Right lobe of liver (tissue), 6 donors: ENCODE data around the gene MT1M. TPM values are rescaled to one million over a fixed set of nuclear protein-coding genes. Genes with fewer than 3 reads are reported as not detected.
A peak's percentile ranks its signal among the peaks of the same experiment; 100 is the strongest.

Experiments
- ATAC-seq, 4 donors: fragments of 200-7000 bp; cut with Tn5 transposase; one replicate each; pipeline ENCODE4 v1.9.1; 2020; ENCODE audit warnings: mild to moderate bottlenecking in 4 of 4, moderate library complexity in 4 of 4
- DNase-seq, 3 donors: peaks; one replicate each; pipeline ENCODE4 v3.0.0-alpha.2; 2020
- H3K27ac ChIP-seq, 3 donors: fragments of 200-600 bp; one replicate each; pipeline ENCODE4 v1.8.0; 2022
- H3K27me3 ChIP-seq, 2 donors: fragments of 200-600 bp; one replicate each; pipeline ENCODE4 v1.8.0; 2022
- H3K36me3 ChIP-seq, 4 donors: fragments of 200-600 bp; sonication (generic) in 1 of 4; one replicate each; pipeline versions ENCODE4 v1.5.1 to v1.8.0; 2017 to 2022; ENCODE audit warnings: control low read depth in 1 of 4
- H3K4me1 ChIP-seq, 4 donors: fragments of 200-600 bp; sonication (generic) in 1 of 4; one replicate each; pipeline versions ENCODE4 v1.5.1 to v1.8.0; 2017 to 2022; ENCODE audit warnings: control low read depth in 1 of 4
- H3K4me3 ChIP-seq, 3 donors: fragments of 200-600 bp; one replicate each; pipeline ENCODE4 v1.8.0; 2022
- H3K9me3 ChIP-seq, 4 donors: fragments of 200-600 bp; sonication (generic) in 1 of 4; one replicate each; pipeline versions ENCODE4 v1.5.1 to v1.8.0; 2017 to 2022; ENCODE audit warnings: control low read depth in 1 of 4
- POLR2A ChIP-seq: fragments of 450-650 bp; IDR thresholded peaks from one replicate; pipeline ENCODE4 v1.6.1; 2017; ENCODE audit warnings: antibody characterized with exemption, mild to moderate bottlenecking
- WGBS: methylation state at CpG from one replicate; pipeline ENCODE4 v1.1.6; 2018; ENCODE audit warnings: low coverage, low lambda C conversion rate; ENCODE audit not compliant: insufficient coverage; ENCODE audit errors: missing lambda C conversion rate; 5-methylcytosine and 5-hydroxymethylcytosine counted together
- intact Hi-C, 2 donors: fragments of 100-400 bp; cut with DNase I; formaldehyde crosslinking; loops; one replicate each; pipeline versions ENCODE4 v1.11.2 to v1.14.1; 2022
- total RNA-seq, 6 experiments: library from RNA; depleted of rRNA in 2 of 6; stranded (reverse); fragments of >200 nt in 2 of 6; fragmentation: NEBNext Ultra II Directional in 3 of 6; extraction: Animal tissue kit (Norgen Biotek cat#: 25700) in 3 of 6; gene quantifications; one replicate each; pipeline versions ENCODE4 v1.1.0 to v1.2.4, GENCODE V29; 2016 to 2023
- TF ChIP-seq, protein P1 (sequence below), 4 donors: fragments of 200-600 bp in 3 of 4; fragments of 450-650 bp in 1 of 4; IDR thresholded peaks; one replicate each; pipeline versions ENCODE4 v1.5.1 to v1.8.0; 2016 to 2022; ENCODE audit warnings: antibody characterized with exemption in 4 of 4, mild to moderate bottlenecking in 2 of 4
- donor health status: DM: no; HTN: yes; CAD: no.
- donor health status: DM: no; HTN: no; CAD: no.
- donor health status: DM: no; HTN: no; CAD: no.
- donor health status: DM: no; HTN: yes; CAD: no.
- donor health status: DM: no; HTN: yes; CAD: no.

The MT1M gene
- total RNA-seq, 6 experiments from 2014 or later, result 8.6 to 569 (median 84.5) TPM

DNA sequence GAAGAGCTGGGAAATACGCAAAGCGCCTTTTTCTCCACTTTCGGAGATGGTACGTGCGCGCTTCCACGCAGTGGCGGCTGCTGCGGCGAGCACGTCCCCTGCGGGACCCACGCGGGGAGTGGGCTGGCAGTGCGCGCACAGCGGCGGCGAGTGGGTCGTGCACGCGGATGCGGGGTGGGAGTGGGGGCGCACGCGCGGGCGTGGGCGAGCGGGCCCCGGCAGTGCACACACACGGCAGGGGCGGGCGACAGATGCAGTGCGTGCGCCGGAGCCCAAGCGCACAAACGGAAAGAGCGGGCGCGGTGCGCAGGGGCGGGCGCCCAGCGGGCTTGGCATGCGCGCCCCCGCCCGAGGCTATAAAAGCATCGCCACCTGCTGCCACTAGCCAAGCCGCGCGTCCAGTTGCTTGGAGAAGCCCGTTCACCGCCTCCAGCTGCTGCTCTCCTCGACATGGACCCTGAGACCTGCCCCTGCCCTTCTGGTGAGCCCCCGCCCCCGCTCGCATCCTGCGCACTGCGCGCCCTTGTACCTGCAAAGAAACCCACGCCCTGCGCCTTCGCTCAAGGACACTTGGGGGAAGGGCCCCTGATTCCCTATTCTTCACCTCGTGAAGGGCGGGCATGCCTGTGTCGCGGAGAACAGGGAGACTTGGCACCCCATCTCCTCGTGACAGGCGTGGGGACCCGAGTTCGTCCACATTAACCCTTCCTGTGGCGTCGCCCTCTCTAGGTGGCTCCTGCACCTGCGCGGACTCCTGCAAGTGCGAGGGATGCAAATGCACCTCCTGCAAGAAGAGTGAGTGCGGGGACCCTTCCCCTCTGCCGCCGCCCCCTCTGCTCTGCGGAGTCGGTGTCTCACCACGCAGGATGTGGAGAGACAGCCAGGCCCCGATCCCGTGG is 43.1 kb upstream of the MT1M start, which contains the start of gene MT3:
MT3 (plus strand) TSS at position 388 of the 899 bp plus-strand sequence; CDS start at position 451, 63 bp downstream.
- H3K4me1 ChIP-seq, result peaks cover 0 to 9% (median 0%) of the 10 kb centered on the region in 4 donors
- H3K4me3 ChIP-seq, result peak within 1 kb of the TSS; percentile 18 to 40 (median 20)
- intact Hi-C loops, result loop anchor here in 1 of 2 donors (10.0 kb wide), 1 partner anchor 65 kb away; the partner anchor contains the start of gene BBS2
- DNase-seq (no peak), ATAC-seq (peak; percentile 17 to 38 (median 32))
- no peaks in the 10 kb centered on the region for H3K36me3 ChIP-seq
- no peaks in the 10 kb centered on the region for H3K9me3 ChIP-seq
- TF ChIP-seq POLR2A, result no peak
- TF ChIP-seq, protein P1, sequence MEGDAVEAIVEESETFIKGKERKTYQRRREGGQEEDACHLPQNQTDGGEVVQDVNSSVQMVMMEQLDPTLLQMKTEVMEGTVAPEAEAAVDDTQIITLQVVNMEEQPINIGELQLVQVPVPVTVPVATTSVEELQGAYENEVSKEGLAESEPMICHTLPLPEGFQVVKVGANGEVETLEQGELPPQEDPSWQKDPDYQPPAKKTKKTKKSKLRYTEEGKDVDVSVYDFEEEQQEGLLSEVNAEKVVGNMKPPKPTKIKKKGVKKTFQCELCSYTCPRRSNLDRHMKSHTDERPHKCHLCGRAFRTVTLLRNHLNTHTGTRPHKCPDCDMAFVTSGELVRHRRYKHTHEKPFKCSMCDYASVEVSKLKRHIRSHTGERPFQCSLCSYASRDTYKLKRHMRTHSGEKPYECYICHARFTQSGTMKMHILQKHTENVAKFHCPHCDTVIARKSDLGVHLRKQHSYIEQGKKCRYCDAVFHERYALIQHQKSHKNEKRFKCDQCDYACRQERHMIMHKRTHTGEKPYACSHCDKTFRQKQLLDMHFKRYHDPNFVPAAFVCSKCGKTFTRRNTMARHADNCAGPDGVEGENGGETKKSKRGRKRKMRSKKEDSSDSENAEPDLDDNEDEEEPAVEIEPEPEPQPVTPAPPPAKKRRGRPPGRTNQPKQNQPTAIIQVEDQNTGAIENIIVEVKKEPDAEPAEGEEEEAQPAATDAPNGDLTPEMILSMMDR (IDR thresholded peaks at IDR 0.05), result no peak
- no peak within 1 kb of the TSS for H3K27ac ChIP-seq
- H3K27me3 ChIP-seq, result no peaks in the 10 kb centered on the region
- 18% methylated on average over 33 of the region's 87 CpGs for WGBS

DNA sequence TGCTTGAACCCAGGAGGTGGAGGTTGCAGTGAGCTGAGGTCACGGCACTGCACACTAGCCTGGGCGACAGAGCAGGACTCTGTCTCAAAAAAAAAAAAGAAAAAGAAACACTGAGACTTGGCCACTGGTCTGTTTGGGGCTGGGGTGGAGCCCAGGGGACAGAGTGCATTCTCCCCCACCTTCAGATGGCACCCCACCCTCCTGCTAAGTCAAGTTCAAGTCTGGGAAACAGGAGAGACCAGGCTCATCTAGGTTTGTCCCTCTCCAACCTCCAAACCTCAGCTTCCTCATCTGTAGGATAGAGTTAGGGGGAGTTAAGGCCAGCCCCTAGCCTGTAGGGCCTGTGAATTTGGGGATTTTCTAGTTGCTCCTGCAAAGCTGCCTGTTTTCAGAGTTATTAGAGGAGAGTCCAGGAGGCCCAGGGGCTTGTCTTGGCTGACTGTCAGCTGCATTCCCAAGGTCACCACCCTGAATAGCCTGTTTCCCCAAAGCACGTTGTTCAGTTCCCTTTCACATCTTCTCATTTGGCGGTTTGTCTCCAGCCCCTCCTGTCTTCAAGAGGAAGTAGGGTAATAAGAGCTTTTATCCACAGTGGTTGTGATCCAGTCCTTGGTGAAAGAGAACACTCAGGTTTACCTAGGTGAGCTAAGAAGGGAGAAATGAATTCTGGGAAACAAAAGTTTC is 40.9 kb upstream of the MT1M start:
- no peak for TF ChIP-seq POLR2A
- TF ChIP-seq, protein P1 (IDR thresholded peaks at IDR 0.05), result no peak
- H3K4me3 ChIP-seq, result no peak overlapping the region
- no peaks in the 10 kb centered on the region for H3K9me3 ChIP-seq
- DNase-seq (no peak), ATAC-seq (peak in 2 of 4 donors; percentile 17 to 39)
- no peaks in the 10 kb centered on the region for H3K36me3 ChIP-seq
- H3K27ac ChIP-seq, result no peak overlapping the region
- H3K27me3 ChIP-seq, result no peaks in the 10 kb centered on the region
- WGBS, result 52% methylated on average over 4 of the region's 4 CpGs
- H3K4me1 ChIP-seq, result peaks cover 0 to 9% (median 0%) of the 10 kb centered on the region in 4 donors
- intact Hi-C loops, result loop anchor here in 1 of 2 donors (10.0 kb wide), 1 partner anchor 67 kb away; the partner anchor contains the start of gene BBS2

DNA sequence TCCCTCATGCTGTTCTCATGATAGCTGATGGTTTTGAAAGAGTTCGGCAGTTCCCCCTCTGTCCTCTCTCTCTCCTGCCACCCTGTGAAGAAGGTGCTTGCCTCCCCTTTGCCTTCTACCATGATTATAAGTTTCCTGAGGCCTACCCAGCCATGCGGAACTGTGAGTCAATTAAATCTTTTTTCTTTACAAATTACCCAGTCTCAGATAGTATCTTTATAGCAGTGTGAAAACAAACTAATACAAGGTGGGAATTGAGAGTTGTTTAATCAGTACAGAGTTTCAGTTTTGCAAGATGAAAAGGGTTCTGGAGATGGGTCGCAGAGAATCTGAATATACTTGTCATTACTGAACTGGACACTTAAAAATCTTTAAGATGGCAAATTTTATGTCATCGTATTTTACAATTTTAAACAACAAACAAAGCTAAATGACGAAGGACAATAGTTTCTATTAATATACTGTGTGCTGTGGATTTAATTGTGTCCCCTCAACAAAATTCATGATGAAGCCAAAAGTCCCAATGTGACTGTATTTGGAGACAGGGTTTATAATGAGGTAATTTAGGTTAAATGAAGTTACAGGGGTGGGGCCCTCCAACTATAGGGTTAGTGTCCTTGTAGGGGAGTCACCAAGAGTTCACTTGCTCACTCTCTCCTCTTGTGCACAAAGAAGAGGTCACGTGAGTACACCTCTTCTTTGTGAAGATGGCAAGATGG is 38.7 kb upstream of the MT1M start:
- H3K36me3 ChIP-seq, result no peaks in the 10 kb centered on the region
- DNase-seq, result no peak
- TF ChIP-seq, protein P1 (IDR thresholded peaks at IDR 0.05), result no peak
- no peak for TF ChIP-seq POLR2A
- no peaks in the 10 kb centered on the region for H3K9me3 ChIP-seq
- no peak overlapping the region for H3K27ac ChIP-seq
- no peak overlapping the region for H3K4me3 ChIP-seq
- intact Hi-C loops, result loop anchor here in 1 of 2 donors (10.0 kb wide), 1 partner anchor 69 kb away; the partner anchor contains the start of gene BBS2
- WGBS, result 68% methylated on average over 6 of the region's 6 CpGs
- H3K4me1 ChIP-seq, result peaks cover 0 to 9% (median 0%) of the 10 kb centered on the region in 4 donors
- ATAC-seq, result no peak
- no peaks in the 10 kb centered on the region for H3K27me3 ChIP-seq

GRCh38 chr16:56594292-56594619 is 38.2 kb upstream of the MT1M start:
- no peaks in the 10 kb centered on the region for H3K36me3 ChIP-seq
- H3K27ac ChIP-seq, result no peak overlapping the region
- H3K9me3 ChIP-seq, result no peaks in the 10 kb centered on the region
- no peak for DNase-seq
- 97% methylated on average over 5 of the region's 5 CpGs for WGBS
- intact Hi-C loops, result loop anchor here in 1 of 2 donors (10.0 kb wide), 1 partner anchor 69 kb away; the partner anchor contains the start of gene BBS2
- no peaks in the 10 kb centered on the region for H3K27me3 ChIP-seq
- ATAC-seq, result no peak
- H3K4me3 ChIP-seq, result no peak overlapping the region
- TF ChIP-seq, protein P1 (IDR thresholded peaks at IDR 0.05), result no peak
- no peak for TF ChIP-seq POLR2A
- H3K4me1 ChIP-seq, result peaks cover 0 to 5% (median 0%) of the 10 kb centered on the region in 4 donors
